SK-N-SH (cell line): Measurements from ENCODE around the gene HPRT1.

ENCODE experiments used
- CTCF ChIP-seq: fragments of 200-600 bp; sonication (generic); IDR thresholded peaks from 2 replicates; pipeline ENCODE4 v1.6.1; 2017; ENCODE audit warnings: antibody characterized with exemption, mild to moderate bottlenecking, moderate library complexity
- GABPA ChIP-seq: IDR thresholded peaks from 2 replicates; pipeline ENCODE4 v1.4.0; 2012; ENCODE audit warnings: low read depth, mild to moderate bottlenecking
- RAD21 ChIP-seq: IDR thresholded peaks from 2 replicates; pipeline ENCODE4 v1.6.1; 2012; ENCODE audit warnings: mild to moderate bottlenecking, low read length
- RCOR1 ChIP-seq: fragments of 150-350 bp; IDR thresholded peaks from 2 replicates; pipeline ENCODE4 v1.6.1; 2017; ENCODE audit warnings: antibody characterized with exemption, low read length
- RFX5 ChIP-seq: IDR thresholded peaks from 2 replicates; pipeline ENCODE4 v1.6.1; 2012; ENCODE audit warnings: mild to moderate bottlenecking, improper control_type of control experiment, low read length
- SIN3A ChIP-seq: IDR thresholded peaks from 2 replicates; pipeline ENCODE4 v1.6.1; 2012; ENCODE audit warnings: low read depth, mild to moderate bottlenecking, low read length, moderate library complexity, borderline replicate concordance
- SMC3 ChIP-seq: IDR thresholded peaks from 2 replicates; pipeline ENCODE4 v1.6.1; 2012; ENCODE audit warnings: low read depth, low read length, improper control_type of control experiment
- TAF1 ChIP-seq: IDR thresholded peaks from 2 replicates; pipeline ENCODE4 v1.6.1; 2012; ENCODE audit warnings: low read depth, mild to moderate bottlenecking, low read length, moderate library complexity, borderline replicate concordance
- YY1 ChIP-seq: IDR thresholded peaks from 2 replicates; pipeline ENCODE4 v1.4.0; 2012; ENCODE audit warnings: low read depth, mild to moderate bottlenecking

GRCh38 chrX:134443020-134443419, 16.9 kb upstream of the HPRT1 start:
- TF ChIP-seq CTCF = no peak
- no peak for TF ChIP-seq SMC3
- TF ChIP-seq GABPA = no peak
- TF ChIP-seq YY1 = no peak
- TF ChIP-seq SIN3A = no peak
- no peak for TF ChIP-seq RCOR1
- no peak for TF ChIP-seq TAF1
- no peak for TF ChIP-seq RAD21
- TF ChIP-seq RFX5 = no peak
